ENCODE results near the gene NPPB. TPM values are rescaled to one million over a fixed set of nuclear protein-coding genes. Genes with fewer than 3 reads are reported as not detected.

The NPPB gene
- polyA plus RNA-seq, 12 donors, result not detected

DNA sequence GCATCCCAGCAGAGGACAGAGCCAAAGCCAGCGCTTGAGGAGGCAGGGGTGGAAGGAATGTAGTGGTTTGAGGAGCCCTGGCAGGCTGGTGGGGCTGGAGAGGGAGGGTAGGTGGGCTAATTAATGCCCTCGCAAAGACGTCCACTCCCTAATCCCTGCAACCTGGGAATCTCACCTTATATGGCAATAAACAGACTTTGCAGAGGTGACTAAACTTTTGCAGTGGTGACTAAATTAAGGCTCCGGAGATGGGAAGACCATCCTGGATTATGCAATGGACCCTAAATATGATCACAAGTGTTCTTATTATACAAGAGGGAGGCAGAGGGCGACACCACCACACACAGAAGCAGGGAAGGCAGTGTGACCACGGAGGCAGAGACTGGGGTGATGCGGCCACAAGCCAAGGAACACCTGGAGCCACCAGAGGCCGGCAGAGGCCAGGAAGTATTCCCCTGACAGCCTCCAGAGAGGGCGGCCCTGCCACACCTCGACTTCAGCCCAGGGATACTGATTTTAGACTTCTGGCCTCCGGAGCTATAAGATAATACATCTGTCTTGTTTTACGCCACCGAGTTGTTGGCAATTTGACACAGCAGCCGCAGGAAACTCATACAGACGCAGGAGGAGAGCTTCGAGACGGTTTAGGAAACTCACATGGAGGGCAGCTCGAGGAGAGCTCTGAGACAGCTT, 23.1 kb upstream of the NPPB start:
- DNase-seq, result no peak

DNA sequence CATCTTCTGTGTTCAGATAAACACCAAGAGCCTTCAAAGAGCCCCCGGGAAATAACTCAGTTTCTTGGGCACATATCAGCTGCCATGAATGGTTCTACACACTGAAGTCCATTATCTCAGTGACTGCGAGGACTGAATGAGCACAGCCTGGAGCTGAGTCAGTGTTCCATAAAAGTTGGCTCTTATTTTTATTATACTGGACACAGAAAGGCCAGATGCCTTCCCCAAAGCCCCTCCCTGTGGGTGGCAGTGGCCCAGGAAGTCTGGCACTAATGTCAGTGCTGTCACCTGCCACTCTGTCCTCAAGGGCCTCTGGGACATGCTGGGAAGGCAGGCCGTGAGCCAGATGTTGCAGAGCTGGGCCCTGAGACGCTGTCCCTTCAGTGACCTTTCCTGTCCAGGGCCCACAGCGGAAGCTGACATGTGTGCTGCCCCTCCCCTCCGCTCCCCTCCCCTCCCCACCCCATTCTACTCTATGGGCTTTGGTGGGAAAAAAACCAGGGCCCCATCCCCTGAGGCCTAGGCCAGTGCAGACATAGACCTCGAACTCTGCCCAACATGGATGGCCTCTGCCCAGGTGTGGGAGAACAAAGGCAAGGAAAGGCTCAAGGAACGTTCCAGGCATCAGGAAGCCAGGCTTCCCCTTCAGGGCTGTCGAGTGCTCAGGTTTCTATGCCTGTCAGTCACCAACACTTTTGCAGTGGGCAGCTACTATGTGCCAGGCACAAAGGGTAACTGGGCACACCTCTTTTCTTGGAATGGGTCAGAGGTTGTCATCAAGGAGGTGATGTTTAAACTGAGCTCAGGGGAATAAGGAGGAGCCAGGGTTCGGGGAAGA, 22.4 kb upstream of the NPPB start:
- peak; percentile 71 for DNase-seq

DNA sequence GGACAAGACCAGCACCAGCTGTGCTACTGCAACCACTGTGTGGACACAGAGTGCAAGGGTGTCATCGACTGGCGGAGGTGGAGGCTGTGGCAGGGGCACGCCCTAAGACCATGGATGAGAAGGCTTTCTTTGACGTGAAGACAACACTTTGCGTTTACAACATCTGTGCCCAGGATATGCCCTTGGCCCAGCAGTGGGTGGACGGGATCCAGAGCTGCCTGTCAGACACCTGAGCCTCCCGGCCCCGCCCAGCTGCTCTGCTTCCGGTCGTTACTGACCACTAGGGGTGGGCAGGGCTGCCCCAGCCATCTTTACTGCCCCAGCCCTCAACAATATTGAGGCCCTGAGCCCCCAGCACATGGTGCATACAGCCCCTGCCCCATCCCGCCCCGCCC, 21.4 kb upstream of the NPPB start:
- no peak for DNase-seq

DNA sequence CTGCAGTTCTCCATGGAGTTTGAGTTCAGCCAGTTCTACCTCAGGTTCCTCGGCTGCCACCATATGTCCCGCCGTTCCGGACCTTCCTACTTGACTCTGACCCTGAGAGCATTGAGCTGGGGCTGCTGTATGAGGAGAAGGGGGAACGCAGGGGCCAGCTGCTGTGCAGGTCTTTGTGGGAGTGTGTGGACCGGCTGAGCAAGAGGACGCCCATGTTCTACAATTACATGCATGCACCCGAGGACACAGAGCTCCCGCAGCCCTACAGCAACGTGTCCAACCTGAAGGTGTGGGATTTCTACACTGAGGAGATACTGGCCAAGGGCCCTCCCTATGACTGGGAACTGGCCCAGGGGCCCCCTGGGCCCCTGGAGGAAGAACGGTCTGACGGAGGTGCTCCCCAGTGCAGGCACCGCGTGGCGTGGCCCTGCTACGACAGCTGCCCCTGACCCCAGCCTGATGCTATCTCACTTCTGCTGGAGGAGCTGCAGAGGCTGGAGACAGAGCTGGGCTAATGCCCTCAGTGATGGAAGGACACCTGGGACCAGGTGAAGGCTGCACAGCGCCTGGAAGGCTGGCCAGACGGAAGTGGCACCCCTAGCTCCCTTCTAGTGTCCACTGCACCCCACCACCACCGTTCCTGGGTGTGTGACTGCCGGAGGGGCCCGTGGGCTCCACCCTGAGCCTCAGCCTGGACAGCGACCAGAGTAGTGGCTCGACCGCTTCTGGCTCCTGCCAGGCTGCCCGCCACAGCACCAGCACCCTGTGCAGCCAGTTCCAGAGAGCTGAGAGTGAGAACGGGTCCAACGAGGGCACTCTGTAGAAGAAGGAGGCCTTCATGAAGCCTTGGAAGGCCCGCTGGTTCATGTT, 20.8 kb upstream of the NPPB start:
- no peak for DNase-seq

DNA sequence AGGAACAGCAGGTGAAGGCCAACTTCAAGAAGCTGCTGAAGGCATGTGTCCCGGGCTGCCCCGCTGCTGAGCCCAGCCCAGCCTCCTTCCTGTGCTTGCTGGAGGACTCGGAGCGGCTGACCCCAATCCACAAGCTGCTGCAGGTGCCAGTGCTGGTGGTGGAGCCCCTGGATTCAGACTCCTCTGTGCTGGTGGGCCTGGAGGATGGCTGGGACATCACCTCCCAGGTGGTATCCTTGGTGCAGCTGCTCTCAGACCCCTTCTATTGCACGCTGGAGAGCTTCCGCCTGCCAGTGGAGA, 20.1 kb upstream of the NPPB start:
- no peak for DNase-seq

DNA sequence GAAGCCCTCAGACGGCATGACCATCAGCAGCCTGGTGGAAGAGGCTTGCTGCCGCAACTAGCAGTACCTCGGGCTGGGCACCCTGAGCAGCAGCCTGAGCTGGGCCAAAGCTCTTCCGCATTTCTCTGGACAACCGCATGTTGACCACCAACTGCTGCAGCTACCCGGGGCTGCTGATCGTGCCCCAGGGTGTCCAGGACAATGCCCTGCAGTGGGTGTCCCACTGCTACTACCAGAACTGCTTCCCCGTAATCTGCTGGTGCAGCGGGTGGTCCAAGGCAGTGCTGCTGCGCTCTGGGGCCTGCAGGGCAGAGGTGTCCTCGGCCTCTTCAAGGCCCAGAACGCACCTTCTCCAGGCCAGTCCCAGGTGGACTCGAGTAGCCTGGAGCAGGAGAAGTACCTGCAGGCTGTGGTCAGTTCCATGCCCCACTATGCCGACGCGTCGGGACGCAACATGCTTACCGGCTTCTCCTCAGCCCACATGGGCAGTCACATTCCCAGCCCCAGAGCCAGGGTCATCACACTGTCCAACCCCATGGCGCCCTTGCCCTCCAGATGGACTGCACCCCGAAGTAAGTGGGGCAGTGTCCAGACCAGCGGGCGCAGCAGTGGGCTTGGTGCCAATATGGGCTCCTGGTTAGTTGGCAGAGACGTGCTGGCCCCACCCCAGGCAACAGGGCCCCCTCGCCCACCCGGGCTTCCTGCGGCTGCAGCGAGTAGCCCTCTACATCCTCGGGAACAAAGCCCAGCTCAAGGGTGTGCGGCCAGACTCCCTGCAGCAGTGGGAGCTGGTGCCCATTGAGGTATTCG, 19.5 kb upstream of the NPPB start:
- no peak for DNase-seq

DNA sequence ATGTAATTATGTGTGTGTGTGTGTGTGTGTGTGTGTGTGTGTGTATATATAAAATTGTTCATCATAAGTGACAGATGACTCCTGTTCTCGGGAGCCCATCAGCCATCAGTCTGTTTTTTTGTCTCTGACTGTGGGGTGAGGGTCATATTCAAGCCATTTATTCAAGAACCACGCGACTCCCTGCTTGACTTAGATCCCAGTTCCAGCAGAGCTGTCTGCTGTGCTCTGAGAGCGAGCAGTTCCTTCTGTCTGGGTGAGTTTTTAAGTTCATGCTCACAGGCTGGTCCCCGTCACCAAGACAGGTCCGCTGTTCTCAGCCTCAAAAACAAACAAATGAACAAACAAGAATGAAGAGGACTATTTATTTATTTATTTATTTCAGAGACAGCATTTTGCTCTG, 18.3 kb upstream of the NPPB start:
- DNase-seq, result no peak

DNA sequence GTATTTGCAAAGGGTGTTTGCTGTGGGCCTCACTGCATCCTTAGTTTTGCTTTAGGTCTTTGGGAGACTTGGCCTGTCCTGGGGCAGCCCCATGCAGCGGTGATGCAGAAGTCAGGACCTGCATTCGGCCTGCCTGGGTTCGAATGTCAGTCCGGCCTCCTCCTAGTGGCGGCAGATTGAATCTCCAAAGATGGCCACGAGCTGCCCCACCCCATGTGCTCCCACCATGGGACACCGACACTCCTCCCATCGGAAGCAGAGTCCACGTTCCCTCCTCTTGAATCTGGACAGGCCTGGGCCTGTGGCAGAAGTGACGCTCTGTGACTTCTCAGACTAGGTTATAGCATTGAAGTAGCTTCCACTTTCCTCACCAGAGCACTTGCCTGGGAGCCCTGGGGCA, 16.3 kb upstream of the NPPB start:
- no peak for DNase-seq

DNA sequence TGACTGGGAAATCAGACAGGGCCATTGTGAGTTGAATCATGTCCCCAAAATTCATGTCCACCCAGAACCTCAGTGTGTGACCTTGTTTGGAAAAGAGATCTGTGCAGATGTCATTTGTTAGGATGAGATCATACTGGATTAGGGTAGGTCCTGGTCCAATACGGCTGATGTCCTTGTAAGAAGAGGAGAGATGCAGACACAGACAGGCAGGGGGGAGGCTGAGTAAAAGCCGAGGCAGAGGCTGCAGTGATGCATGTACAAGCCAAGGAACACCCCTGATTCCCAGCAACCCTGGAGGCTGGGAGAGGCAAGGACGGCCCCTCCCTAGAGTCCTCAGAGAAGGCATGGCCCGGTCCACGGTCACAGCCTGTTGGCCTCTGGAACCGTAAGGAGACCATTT, 15.9 kb upstream of the NPPB start:
- DNase-seq, result no peak

DNA sequence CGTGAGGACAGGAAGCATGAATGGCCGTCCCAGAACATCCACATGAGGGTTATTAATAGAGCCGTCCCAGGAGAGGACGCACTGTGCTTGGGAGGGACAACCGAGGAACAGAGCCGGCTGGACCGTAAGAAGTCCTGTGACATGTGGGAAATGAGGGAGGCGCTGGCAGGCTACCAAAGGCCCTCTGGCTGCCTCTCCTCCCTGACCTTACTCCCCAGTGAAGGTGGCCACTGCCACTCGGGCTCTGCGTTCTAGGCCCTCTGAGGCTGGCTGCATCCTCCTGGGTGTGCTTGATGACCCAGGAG, 15.5 kb upstream of the NPPB start:
- DNase-seq, result no peak

DNA sequence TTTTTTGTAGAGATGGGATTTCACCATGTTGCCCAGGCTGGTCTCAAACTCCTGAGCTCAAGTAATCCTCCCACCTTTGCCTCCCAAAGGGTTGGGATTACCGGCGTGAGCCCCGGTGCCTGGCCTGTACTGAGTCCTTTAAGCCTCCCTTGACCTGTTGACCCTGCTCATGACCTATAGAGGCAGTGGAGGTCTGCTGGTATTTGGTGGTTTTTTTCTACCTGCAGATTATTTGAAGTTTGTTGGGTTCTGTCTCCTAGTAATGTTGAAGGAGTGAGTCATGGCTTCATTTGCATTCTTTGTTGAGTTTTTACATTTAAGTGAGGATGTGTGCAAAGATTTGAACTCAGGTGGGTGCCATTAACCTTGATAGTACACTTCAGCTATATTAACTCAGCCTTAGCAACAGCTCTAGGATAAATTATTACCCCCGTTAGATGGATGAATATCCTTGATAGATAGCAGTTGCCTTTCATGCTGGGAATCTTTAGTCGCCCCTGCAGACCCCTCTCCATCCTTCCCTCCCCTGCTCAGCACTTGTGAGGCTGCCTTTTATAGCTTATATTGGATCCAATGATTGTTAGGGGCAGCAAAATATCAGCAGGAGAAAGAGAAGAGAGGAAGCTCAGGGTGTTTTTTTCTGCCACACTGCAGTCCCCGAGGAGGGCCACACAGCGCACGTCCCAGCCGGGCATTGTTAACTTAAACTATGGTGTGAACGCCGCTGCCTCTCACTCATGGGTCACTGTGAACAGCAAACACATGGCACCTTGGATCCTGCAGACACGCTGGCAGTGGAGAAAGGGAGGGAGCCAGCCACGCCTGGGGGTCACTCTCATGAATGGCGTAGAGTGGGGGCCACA, 14.9 kb upstream of the NPPB start:
- no peak for DNase-seq

DNA sequence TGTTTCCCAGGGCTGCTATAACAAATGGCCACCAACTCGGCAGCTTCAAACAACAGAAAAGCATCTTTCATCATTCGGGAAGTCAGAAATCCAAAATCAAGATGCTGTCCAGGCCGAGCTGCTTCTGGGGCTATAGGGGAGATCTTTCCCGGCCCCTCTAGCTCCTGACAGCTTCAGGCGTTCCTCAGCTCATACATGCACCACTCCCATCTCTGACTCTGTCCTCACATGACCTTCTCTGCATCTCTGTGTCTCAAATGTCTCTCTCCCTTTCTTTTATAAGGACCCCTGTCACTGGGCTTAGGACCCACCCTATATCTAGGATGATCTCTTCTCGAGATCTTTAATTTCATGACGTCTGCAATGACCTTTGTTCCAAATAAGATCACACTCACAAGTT, 13.8 kb upstream of the NPPB start:
- no peak for DNase-seq

DNA sequence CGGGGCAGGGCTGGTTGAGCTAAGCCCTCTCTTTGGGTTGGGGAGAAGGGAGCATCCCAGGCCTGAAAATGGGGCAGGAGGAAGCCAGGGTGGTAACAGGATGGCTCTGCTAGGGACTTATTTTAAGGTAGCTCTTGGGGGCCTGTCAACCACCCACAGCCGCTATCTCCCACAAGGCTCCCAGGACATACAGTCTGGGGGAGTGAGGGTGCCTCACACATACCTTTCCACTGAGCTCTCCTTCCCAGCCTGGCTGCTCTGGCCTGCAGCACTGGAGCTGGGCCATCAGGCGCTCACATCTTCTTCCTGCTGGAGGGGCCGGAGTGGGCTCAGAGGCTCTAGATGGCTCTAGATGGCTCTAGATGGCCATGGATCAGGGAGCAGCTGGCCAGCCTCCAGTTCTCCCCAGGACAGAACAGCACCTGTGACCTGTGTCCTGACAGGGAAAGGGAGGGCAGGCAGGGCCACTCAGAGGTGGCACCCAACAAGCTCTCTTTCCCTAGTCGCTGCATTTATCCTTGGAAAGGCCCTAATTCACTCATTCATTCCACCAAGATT, 11.0 kb upstream of the NPPB start:
- no peak for DNase-seq

DNA sequence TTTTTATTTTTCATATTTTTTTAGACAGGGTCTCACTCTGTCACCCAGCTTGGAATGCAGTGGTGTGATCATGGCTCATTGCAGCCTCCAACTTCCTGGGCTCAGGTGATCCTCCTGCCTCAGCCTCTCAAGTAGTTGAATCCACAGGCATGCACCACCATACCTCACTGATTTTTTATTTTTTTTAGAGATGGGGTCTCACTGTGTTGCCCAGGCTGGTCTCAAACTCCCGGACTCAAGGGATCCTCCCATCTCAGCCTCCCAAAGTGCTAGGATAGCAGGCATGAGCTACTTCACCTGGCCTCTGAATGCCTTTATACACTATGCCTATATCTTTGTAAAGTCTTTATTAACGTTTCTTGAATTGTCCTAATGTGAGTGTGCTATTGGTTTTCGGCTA, 10.4 kb upstream of the NPPB start:
- no peak for DNase-seq

DNA sequence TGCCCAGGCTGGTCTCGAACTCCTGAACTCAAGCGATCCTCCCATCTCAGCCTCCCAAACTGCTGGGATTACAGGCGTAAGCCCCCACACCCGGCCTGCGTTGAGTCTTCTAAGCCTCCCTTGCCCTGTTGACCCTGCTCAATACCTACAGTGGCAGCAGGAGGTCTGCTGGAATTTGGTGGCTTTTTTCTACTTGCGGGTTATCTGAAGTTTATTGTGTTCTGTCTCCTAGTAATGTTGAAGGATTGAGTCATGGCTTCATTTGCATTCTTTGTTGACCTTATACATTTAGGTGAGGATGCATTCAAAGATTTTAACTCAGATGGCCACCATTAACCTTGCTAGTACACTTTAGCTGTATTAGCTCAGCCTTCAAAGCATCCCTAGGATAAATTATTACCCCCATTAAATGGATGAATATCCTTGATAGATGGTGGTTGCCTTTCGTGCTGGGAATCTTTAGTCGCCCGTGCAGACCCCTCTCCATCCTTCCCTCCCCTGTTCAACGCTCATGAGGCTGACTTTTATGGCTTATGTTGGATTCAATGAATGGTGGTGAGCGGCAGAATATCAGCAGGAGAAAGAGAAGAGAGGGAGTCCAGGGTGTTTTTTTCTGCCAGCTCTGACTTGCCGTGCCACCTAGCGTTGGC, 9.7 kb upstream of the NPPB start:
- no peak for DNase-seq

DNA sequence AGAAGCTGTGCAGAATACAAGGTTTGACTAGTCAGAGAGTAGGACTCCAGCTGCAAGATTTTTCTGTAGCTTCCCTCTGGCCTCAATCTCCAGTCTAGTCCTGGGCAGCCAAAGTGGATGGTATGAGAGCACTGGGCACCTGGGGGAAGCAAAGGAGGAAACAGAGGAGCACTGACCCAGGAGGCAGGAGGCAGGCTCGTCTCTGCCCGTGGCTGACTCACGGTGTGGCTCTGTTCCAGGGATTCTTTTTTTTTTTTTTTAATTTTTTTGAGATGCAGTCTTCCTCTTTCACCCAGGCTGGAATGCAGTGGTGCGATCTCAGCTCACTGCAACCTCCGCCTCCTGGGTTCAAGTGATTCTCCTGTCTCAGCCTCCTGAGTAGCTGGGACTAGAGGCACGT, 4.1 kb upstream of the NPPB start:
- no peak for DNase-seq

DNA sequence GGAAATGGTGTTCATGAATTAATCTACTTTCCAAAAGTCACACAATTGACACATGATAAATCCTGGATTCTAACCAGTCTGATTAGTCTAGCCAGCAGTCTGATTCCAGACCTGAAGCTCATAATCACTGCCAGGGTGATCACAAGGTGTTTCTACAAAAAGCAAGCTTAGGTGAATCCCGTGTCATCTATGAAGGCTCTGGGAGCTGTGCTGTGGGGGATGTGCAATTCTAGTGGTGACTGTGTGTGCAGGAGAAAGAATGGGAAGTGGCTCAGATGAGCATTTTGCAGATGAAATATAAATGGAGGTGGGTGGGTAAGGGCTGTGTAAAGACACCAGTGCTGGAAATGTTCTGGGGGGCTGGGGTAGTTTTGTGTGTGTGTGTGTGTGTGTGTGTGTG, 1.8 kb upstream of the NPPB start:
- DNase-seq, result no peak

DNA sequence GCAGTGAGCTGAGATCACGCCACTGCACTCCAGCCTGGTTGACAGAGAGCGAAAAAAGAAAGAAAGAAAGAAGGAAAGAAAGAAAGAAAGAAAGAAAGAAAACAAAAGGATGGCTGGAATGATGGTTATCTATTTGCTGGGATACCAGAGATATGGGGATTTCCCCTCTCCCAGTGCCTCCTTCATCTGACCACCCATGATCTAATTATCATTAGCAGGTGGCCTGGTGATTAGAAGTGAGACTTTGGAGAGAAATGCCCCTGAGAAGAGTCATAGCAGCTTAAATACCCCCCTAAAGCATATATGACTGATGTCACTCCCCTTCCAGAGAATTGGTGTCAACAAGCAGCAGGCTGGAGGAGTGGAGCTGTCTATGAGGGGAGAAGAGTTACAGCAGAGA, 1.3 kb upstream of the NPPB start:
- no peak for DNase-seq

DNA sequence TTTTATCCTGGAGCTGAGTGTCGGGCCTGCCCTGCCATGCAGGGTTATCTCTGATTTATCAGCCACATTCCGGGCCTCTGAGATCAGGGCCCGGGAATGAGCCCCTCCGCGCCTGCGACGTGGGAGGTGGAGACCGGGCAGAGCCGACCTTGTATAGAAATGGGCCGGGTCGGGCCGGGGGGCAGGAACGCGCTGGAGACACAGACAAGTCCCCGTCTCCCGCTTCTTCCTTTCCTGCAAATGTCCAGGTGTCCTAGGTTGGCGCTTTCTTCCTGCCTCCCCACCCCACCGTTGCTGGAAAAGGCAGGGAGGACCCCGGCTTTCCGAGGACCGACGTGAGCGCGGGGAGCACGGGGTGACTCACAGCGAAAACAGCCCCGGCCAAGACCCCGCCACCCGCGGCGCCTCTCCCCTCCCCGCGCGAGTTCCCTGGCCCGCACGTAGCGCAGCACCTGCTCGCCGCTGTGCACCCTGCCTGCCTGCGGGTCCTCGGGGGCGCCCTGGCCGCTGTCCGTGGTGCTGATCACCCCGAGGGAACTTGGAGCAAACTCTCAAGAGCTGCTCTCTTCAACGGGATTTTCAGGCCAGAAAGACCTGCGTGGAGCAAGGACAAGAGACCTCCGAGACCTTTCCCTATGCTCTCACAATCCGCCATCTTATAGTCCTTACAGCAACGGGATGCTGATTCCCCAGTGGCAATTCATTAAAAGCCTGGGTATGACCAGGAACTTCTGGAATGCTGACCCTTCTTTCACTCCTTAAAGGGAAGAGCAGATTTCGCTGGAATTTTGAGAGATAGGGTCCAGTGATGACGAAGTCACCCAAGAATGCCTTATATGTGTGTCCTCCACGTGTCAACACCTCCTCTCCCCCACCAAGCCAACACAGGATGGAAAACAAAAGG, 475 bp upstream of the NPPB start:
- DNase-seq, result peak; percentile 59
